C4-2B (cell line): ENCODE data around the gene LMAN1L.

Source experiments
- CTCF ChIP-seq: fragments of 450-650 bp; conservative IDR thresholded peaks from 2 replicates; pipeline ENCODE4 v1.5.1; 2017; ENCODE audit warnings: mild to moderate bottlenecking
- ZFX ChIP-seq: fragments of 450-650 bp; IDR thresholded peaks from 2 replicates; pipeline ENCODE4 v1.6.1; 2017

GRCh38 chr15:74799856-74800558 is 12.6 kb upstream of the LMAN1L start:
- peak; percentile 98 for TF ChIP-seq CTCF
- TF ChIP-seq ZFX: no peak
